Stomach (tissue), 9 donors: ENCODE data around the gene EPHB1. TPM values are rescaled to one million over a fixed set of nuclear protein-coding genes. Genes with fewer than 3 reads are reported as not detected.

Experiments
- DNase-seq, 2 donors: peaks; one replicate each; pipeline versions ENCODE4 v3.0.0 to v3.0.0-alpha.2; 2013 to 2019
- H3K27ac ChIP-seq, 5 donors: fragments of 200-600 bp in 4 of 5; sonication (generic) in 4 of 5; one replicate each; pipeline ENCODE4 v1.5.1; 2013 to 2019; ENCODE audit warnings: mild to moderate bottlenecking in 1 of 5, moderate library complexity in 1 of 5
- H3K27me3 ChIP-seq, 3 donors: fragments of 200-600 bp; sonication (generic); one replicate each; pipeline ENCODE4 v1.5.1; 2017 to 2019; ENCODE audit warnings: mixed run types in 1 of 3
- H3K36me3 ChIP-seq, 4 donors: fragments of 200-600 bp; sonication (generic); 1 replicate in 3 of 4; 2 replicates in 1 of 4; pipeline ENCODE4 v1.5.1; 2016 to 2019
- H3K4me1 ChIP-seq, 4 donors: fragments of 200-600 bp; sonication (generic); one replicate each; pipeline ENCODE4 v1.5.1; 2016 to 2019
- H3K4me3 ChIP-seq, 4 donors: fragments of 200-600 bp; sonication (generic) in 3 of 4; one replicate each; pipeline ENCODE4 v1.5.1; 2016 to 2019; ENCODE audit warnings: mild to moderate bottlenecking in 1 of 4
- H3K9me3 ChIP-seq, 4 donors: fragments of 200-600 bp; sonication (generic); one replicate each; pipeline ENCODE4 v1.5.1; 2016 to 2019
- EP300 ChIP-seq: sonication (generic); formaldehyde crosslinking; IDR thresholded peaks from one replicate; pipeline ENCODE4 v1.6.1; 2017; ENCODE audit warnings: antibody characterized with exemption
- POLR2A ChIP-seq, 4 donors: fragments of 450-650 bp; IDR thresholded peaks; one replicate each; pipeline ENCODE4 v1.6.1; 2016; ENCODE audit warnings: antibody characterized with exemption in 4 of 4, control low read depth in 2 of 4, mild to moderate bottlenecking in 1 of 4, moderate library complexity in 1 of 4
- POLR2AphosphoS5 ChIP-seq, 3 donors: sonication (generic); formaldehyde crosslinking; IDR thresholded peaks; one replicate each; pipeline ENCODE4 v1.6.1; 2016; ENCODE audit warnings: antibody characterized with exemption in 3 of 3
- WGBS, 5 donors: extraction: QIAGEN DNeasy Blood & Tissue Kit in 3 of 5; methylation state at CpG; one replicate each; pipeline versions ENCODE4 v1.1.5 to v1.1.7; 2013 to 2018; 5-methylcytosine and 5-hydroxymethylcytosine counted together
- intact Hi-C: fragments of 100-400 bp; cut with DNase I; formaldehyde crosslinking; loops from one replicate; pipeline ENCODE4 v1.15.1; 2023; ENCODE audit warnings: low total_unique reads
- polyA plus RNA-seq, 3 donors: library from polyadenylated mRNA; stranded (reverse); fragments of 200-250 nt; gene quantifications; one replicate each; pipeline ENCODE4 v1.2.3, GENCODE V29; 2013
- total RNA-seq, 5 donors: library from RNA; depleted of rRNA; stranded (reverse); fragments of >200 nt; gene quantifications; one replicate each; pipeline versions ENCODE4 v1.1.0 to v1.2.3, GENCODE V29; 2014 to 2016
- TF ChIP-seq, protein P1 (sequence below), 7 experiments: fragments of 450-650 bp in 4 of 7; fragments of 200-600 bp in 3 of 7; sonication (generic) in 3 of 7; IDR thresholded peaks; one replicate each; pipeline ENCODE4 v1.5.1; 2016 to 2019; ENCODE audit warnings: antibody characterized with exemption in 7 of 7, control low read depth in 2 of 7, mild to moderate bottlenecking in 1 of 7
- donor health status: healthy with polysubstance abuse.
- donor health status: Bipolar disorder and iron deficiency.
- donor health status: healthy.

Gene EPHB1
- total and polyA plus RNA-seq, 8 donors, result 0.13 to 2.3 (median 1.0) TPM; not detected in 4

- Histone ChIP-seq H3K27me3 (no peaks in the 10 kb centered on the region), H3K4me3 (no peak overlapping the region), H3K36me3 (no peaks in the 10 kb centered on the region), H3K4me1 (peaks cover 0 to 6% (median 0%) of the 10 kb centered on the region in 4 donors), H3K9me3 (no peaks in the 10 kb centered on the region), H3K27ac (no peak overlapping the region)
- TF ChIP-seq POLR2AphosphoS5 (IDR thresholded peaks at IDR 0.05), result no peak
- TF ChIP-seq, protein P1, sequence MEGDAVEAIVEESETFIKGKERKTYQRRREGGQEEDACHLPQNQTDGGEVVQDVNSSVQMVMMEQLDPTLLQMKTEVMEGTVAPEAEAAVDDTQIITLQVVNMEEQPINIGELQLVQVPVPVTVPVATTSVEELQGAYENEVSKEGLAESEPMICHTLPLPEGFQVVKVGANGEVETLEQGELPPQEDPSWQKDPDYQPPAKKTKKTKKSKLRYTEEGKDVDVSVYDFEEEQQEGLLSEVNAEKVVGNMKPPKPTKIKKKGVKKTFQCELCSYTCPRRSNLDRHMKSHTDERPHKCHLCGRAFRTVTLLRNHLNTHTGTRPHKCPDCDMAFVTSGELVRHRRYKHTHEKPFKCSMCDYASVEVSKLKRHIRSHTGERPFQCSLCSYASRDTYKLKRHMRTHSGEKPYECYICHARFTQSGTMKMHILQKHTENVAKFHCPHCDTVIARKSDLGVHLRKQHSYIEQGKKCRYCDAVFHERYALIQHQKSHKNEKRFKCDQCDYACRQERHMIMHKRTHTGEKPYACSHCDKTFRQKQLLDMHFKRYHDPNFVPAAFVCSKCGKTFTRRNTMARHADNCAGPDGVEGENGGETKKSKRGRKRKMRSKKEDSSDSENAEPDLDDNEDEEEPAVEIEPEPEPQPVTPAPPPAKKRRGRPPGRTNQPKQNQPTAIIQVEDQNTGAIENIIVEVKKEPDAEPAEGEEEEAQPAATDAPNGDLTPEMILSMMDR (IDR thresholded peaks at IDR 0.05), result no peak
- no peak for TF ChIP-seq POLR2A (IDR thresholded peaks at IDR 0.05)
- TF ChIP-seq EP300, result no peak
- intact Hi-C loops, result no loop called here
- DNase-seq, result no peak
- 40 to 64% (median 57%) methylated on average over 3 to 4 of the region's 4 CpGs for WGBS, 5 donors
These were observed 108.8 kb downstream of the EPHB1 start for GRCh38 chr3:134903837-134904236.

DNA sequence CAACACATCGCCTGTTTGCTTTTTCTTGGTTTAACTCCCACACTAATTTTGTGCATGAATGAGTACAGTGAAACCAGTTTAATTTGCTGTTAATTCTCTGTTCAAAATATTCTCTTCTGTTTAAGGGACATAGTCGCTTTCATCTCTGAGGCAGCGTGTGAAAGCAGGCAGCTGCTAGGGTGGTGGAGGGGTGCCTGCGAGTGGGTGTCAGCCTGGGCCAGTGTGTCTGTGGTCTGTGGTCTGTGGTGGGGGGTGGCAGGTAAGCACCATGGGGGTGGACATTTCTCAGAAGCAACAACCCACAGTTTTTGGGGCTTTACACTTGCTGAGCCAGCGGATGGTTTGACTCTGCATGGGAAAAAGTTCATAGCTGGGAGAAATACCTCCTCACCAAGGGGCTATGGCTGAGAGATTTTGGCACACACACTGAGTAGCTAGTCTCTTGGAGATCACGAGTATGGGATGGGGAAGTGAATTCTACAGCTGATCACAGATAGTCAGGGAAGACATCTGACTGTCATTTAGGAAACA, 109.2 kb downstream of the EPHB1 start:
- TF ChIP-seq POLR2AphosphoS5 (IDR thresholded peaks at IDR 0.05) (no peak), EP300 (no peak), POLR2A (IDR thresholded peaks at IDR 0.05) (no peak)
- TF ChIP-seq, protein P1 (IDR thresholded peaks at IDR 0.05), result no peak
- H3K27ac ChIP-seq, result no peak overlapping the region
- no peaks in the 10 kb centered on the region for H3K36me3 ChIP-seq
- 60 to 79% (median 68%) methylated on average over 6 of the region's 6 CpGs for WGBS, 5 donors
- H3K4me3 ChIP-seq, result no peak overlapping the region
- intact Hi-C loops, result no loop called here
- peaks cover 0 to 6% (median 0%) of the 10 kb centered on the region in 4 donors for H3K4me1 ChIP-seq
- H3K9me3 ChIP-seq, result no peaks in the 10 kb centered on the region
- DNase-seq, result peak in 1 of 2 donors; percentile 28
- H3K27me3 ChIP-seq, result no peaks in the 10 kb centered on the region

- Histone ChIP-seq H3K27me3 (no peaks in the 10 kb centered on the region), H3K4me3 (no peak overlapping the region), H3K36me3 (no peaks in the 10 kb centered on the region), H3K9me3 (no peaks in the 10 kb centered on the region), H3K4me1 (peaks cover 0 to 6% (median 0%) of the 10 kb centered on the region in 4 donors), H3K27ac (no peak overlapping the region)
- TF ChIP-seq, protein P1 (IDR thresholded peaks at IDR 0.05), result no peak
- 81 to 92% (median 87%) methylated on average over 7 of the region's 7 CpGs for WGBS, 5 donors
- intact Hi-C loops, result no loop called here
- peak in 1 of 2 donors; percentile 55 for DNase-seq
These were observed 110.0 kb downstream of the EPHB1 start for GRCh38 chr3:134904776-134905646.

DNA sequence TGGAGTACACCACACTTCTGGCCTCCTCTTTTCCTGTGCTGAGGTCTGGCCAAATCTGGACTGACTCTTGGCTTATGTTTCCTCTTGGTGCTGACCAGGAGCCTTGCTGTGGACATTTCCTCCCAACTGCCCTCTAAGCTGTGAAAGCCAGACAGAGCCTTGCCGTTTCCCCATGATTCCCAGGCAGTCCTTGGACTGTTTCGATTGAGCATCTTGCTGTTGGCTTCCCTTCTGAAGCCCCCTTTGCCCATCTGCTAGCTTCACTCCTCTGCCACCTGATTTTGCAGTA, 110.5 kb downstream of the EPHB1 start:
- WGBS, 5 donors, result 76 to 97% (median 91%) methylated on average over 2 of the region's 2 CpGs
- intact Hi-C loops, result no loop called here
- Histone ChIP-seq H3K9me3 (no peaks in the 10 kb centered on the region), H3K36me3 (no peaks in the 10 kb centered on the region), H3K4me3 (no peak overlapping the region), H3K27ac (no peak overlapping the region), H3K27me3 (no peaks in the 10 kb centered on the region), H3K4me1 (peaks cover 0 to 6% (median 0%) of the 10 kb centered on the region in 4 donors)
- TF ChIP-seq POLR2A (IDR thresholded peaks at IDR 0.05) (no peak), POLR2AphosphoS5 (IDR thresholded peaks at IDR 0.05) (no peak), EP300 (no peak)
- TF ChIP-seq, protein P1 (IDR thresholded peaks at IDR 0.05), result no peak
- DNase-seq, result no peak
